ENCODE results near the gene SYT7.

SYT7 gene

DNA sequence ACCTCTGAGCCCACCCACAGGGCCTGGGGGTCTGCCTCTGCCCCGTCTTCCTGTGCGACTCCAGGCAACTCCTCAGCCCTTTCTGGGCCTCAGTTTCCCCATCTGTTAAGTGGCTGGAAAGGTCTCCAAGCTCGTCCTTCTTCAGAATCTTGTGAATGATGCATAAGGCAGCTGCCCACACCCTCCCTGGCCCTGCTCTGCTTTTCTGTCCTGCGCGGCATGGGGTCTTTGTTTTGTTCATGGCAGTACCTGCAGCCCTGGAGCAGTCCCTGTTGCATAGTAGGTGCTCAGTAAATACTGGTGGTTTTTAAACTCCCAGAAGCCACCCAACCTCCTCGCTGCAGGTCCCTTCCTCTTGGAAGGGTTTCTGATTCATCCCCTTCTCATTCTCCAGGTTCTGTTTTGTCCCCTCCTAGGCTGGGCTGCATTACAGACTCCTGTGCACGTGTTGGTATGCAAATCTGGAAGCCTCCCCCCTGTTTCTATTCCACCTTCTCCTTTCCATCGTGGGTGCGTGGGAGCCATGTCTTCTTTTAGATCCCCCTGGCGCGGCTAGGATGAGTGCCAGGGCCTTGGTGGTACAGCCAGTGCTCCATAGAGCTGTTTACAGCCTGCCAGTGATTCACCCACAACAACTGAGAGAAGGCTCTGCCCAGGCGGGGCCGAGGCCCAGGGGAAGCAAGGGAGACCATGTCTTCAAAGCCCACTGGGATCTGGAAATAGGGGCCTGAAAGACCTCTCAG is 19.3 kb upstream of the SYT7 start:
- H4K8ac ChIP-seq (ENCODE audit: low read depth, low read length) = peak overlapping the region; percentile 82
- H2BK12ac ChIP-seq (ENCODE audit: low read length) = peak overlapping the region; percentile 98
- peak overlapping the region; percentile 57 for H2BK5ac ChIP-seq (ENCODE audit: low read depth, low read length, poor library complexity)
- H2AFZ ChIP-seq (ENCODE audit: insufficient read depth, low read length, poor library complexity) = peak overlapping the region; percentile 46
- no peak overlapping the region for H3K23ac ChIP-seq (ENCODE audit: low read length)
- H3K18ac ChIP-seq (ENCODE audit: low read length) = peak overlapping the region; percentile 67
- H4K91ac ChIP-seq (ENCODE audit: low read depth, low read length) = peak overlapping the region; percentile 83
- WGBS (ENCODE audit: extremely low coverage, insufficient coverage, insufficient read length) = no CpG with 5 or more reads among the region's 13 CpGs
- H3K79me2 ChIP-seq (ENCODE audit: control insufficient read depth, insufficient read depth, low read length, poor library complexity) = peaks cover 9% of the 10 kb centered on the region
- H3K9me3 ChIP-seq (ENCODE audit: insufficient read depth, low read depth, low read length) = no peaks in the 10 kb centered on the region
- peak overlapping the region; percentile 69 for H2BK120ac ChIP-seq (ENCODE audit: insufficient read depth, low read length, poor library complexity)
- H3K14ac ChIP-seq (ENCODE audit: low read length) = peak overlapping the region; percentile 71
- no peaks in the 10 kb centered on the region for H3K27me3 ChIP-seq (ENCODE audit: insufficient read depth, low read length)
- H3K27ac ChIP-seq (ENCODE audit: low read depth, low read length) = peak overlapping the region; percentile 67
- no peak overlapping the region for H3K4ac ChIP-seq (ENCODE audit: low read depth, low read length)
- H3K4me2 ChIP-seq (ENCODE audit: low read length) = no peak overlapping the region
- DNase-seq = no peak
- peaks cover 45% of the 10 kb centered on the region in 2 experiments for H3K4me1 ChIP-seq (ENCODE audit: control insufficient read depth in 1 of 2, insufficient read depth in 2 of 2, low read length in 2 of 2)
- peak overlapping the region; percentile 27 for H2AK5ac ChIP-seq (ENCODE audit: low read length)
- H4K12ac ChIP-seq (ENCODE audit: low read depth, low read length) = no peak overlapping the region
- no peak overlapping the region for H3K9ac ChIP-seq (ENCODE audit: low read length)
- H3K4me3 ChIP-seq (ENCODE audit: low read depth, low read length) = no peak overlapping the region
- peaks cover 27% of the 10 kb centered on the region for H3K79me1 ChIP-seq (ENCODE audit: low read length)
- no peaks in the 10 kb centered on the region for H3K36me3 ChIP-seq (ENCODE audit: control insufficient read depth in 1 of 2, insufficient read depth in 2 of 2, low read length in 2 of 2)

DNA sequence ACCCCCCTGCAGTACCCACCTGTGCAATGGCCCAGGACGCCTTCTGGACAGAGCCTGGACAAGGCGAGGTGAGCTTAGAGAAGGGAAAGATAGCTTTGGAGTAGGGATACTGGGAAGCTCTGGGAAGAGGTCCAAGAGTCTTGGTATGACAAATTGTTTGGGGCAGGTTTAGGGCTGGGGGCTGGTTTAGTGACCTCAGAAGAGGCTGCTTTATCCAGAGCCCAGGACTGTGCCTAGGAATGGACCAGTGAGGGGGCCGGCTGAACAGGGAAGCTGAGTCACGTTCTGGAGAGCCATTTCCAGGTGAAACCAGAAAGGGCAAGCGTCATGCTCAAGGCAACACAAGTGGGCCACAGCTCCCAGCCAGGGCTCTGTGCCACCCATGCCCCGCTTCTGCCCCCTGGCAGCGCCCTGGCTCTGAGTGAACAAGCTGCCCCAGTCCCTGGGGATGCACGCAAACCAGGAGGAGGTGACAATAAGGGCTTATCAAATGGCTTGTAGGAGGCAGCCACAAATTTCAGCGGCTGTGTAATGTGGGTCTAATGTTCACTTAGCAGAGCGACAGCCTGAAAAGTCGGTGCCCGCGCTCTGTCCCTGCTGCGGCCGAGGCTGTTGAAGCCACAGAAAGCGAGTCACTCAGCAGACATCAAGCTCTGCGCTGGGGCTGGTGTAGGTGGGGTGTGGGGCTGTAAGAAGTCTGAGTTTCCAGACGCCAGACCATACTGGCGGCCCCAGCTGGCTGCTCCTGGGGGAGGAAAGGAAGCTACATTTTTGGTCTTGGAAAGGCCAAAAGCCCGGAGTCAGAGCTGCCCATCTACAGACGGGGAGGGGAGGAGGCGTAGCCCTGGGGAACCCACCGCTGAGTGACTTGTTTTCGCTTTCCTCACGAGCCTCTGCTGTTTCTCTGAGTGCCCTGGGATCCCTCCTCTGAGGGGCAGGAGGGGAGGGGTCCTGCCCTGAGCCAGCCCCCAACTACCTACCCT is 18.3 kb upstream of the SYT7 start:
- Histone ChIP-seq H3K4me2 (ENCODE audit: low read length) (peak overlapping the region; percentile 48), H4K12ac (ENCODE audit: low read depth, low read length) (no peak overlapping the region), H3K27me3 (ENCODE audit: insufficient read depth, low read length) (no peaks in the 10 kb centered on the region), H4K91ac (ENCODE audit: low read depth, low read length) (peak overlapping the region; percentile 84), H2AFZ (ENCODE audit: insufficient read depth, low read length, poor library complexity) (peak overlapping the region; percentile 46), H3K18ac (ENCODE audit: low read length) (peak overlapping the region; percentile 67), H3K9me3 (ENCODE audit: insufficient read depth, low read depth, low read length) (no peaks in the 10 kb centered on the region), H3K4ac (ENCODE audit: low read depth, low read length) (peak overlapping the region; percentile 44), H4K8ac (ENCODE audit: low read depth, low read length) (peak overlapping the region; percentile 82), H2AK5ac (ENCODE audit: low read length) (peak overlapping the region; percentile 86), H2BK5ac (ENCODE audit: low read depth, low read length, poor library complexity) (peak overlapping the region; percentile 59), H3K4me1 (ENCODE audit: control insufficient read depth in 1 of 2, insufficient read depth in 2 of 2, low read length in 2 of 2) (peaks cover 51 to 53% of the 10 kb centered on the region in 2 experiments), H3K79me1 (ENCODE audit: low read length) (peaks cover 36% of the 10 kb centered on the region), H2BK12ac (ENCODE audit: low read length) (peak overlapping the region; percentile 98), H3K14ac (ENCODE audit: low read length) (peak overlapping the region; percentile 76), H2BK120ac (ENCODE audit: insufficient read depth, low read length, poor library complexity) (peak overlapping the region; percentile 91), H3K79me2 (ENCODE audit: control insufficient read depth, insufficient read depth, low read length, poor library complexity) (peaks cover 9% of the 10 kb centered on the region), H3K23ac (ENCODE audit: low read length) (no peak overlapping the region), H3K4me3 (ENCODE audit: low read depth, low read length) (no peak overlapping the region), H3K9ac (ENCODE audit: low read length) (no peak overlapping the region), H3K27ac (ENCODE audit: low read depth, low read length) (peak overlapping the region; percentile 79), H3K36me3 (ENCODE audit: control insufficient read depth in 1 of 2, insufficient read depth in 2 of 2, low read length in 2 of 2) (no peaks in the 10 kb centered on the region)
- WGBS (ENCODE audit: extremely low coverage, insufficient coverage, insufficient read length) = no CpG with 5 or more reads among the region's 25 CpGs
- DNase-seq = no peak

DNA sequence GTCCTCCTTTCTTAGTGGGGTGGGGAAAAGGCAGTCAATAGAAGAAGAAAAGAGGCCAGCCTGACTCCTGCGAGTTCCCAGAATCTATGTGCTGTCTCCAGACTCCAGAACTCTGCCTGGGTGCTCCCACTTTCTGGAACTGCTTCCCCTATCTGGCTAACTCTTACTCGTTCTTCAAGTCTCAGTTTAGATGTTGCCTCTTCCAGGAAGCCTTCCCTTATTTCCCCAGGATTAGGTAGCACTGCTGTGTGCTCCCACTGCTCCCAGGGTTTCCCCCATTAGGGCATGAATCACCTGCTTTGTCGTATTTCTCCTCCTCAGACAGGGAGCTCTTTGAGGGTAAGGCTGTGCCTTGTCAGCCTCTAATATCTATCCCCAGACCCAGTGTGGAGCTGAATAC is 17.5 kb upstream of the SYT7 start:
- peak overlapping the region; percentile 27 for H2BK5ac ChIP-seq (ENCODE audit: low read depth, low read length, poor library complexity)
- DNase-seq = no peak
- no CpG with 5 or more reads among the region's 3 CpGs for WGBS (ENCODE audit: extremely low coverage, insufficient coverage, insufficient read length)

DNA sequence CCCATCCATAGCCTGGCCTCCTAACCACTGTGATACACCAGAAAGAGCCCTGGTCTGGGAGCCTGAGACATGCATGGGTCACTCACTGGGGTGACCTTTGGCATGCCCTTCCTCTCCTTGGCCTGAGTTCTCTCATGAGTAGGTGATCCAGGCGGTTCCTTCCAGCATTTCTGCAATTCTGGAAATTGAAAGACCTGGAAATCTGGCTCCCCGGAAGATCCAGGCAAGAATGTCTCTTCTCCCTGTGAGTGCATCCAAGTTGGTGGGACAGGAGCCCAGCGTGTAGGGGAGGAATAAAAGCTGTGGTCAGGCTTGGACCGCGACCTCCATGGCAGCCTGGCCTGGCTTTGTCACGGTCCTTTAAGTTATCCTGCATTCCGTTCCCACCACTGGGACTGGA is 16.1 kb upstream of the SYT7 start:
- WGBS (ENCODE audit: extremely low coverage, insufficient coverage, insufficient read length) = no CpG with 5 or more reads among the region's 7 CpGs

More for the DNA sequence above, 17.5 kb upstream of the SYT7 start:
- Histone ChIP-seq H3K9ac (ENCODE audit: low read length) (no peak overlapping the region), H2BK12ac (ENCODE audit: low read length) (peak overlapping the region; percentile 75), H3K4me2 (ENCODE audit: low read length) (no peak overlapping the region), H3K4ac (ENCODE audit: low read depth, low read length) (no peak overlapping the region), H3K23ac (ENCODE audit: low read length) (no peak overlapping the region), H2AFZ (ENCODE audit: insufficient read depth, low read length, poor library complexity) (no peak overlapping the region), H3K4me3 (ENCODE audit: low read depth, low read length) (no peak overlapping the region), H4K8ac (ENCODE audit: low read depth, low read length) (no peak overlapping the region), H3K4me1 (ENCODE audit: control insufficient read depth in 1 of 2, insufficient read depth in 2 of 2, low read length in 2 of 2) (peaks cover 49 to 53% of the 10 kb centered on the region in 2 experiments), H3K36me3 (ENCODE audit: control insufficient read depth in 1 of 2, insufficient read depth in 2 of 2, low read length in 2 of 2) (no peaks in the 10 kb centered on the region), H3K14ac (ENCODE audit: low read length) (peak overlapping the region; percentile 32), H3K27me3 (ENCODE audit: insufficient read depth, low read length) (no peaks in the 10 kb centered on the region), H3K27ac (ENCODE audit: low read depth, low read length) (no peak overlapping the region), H4K12ac (ENCODE audit: low read depth, low read length) (no peak overlapping the region), H3K79me1 (ENCODE audit: low read length) (peaks cover 36% of the 10 kb centered on the region), H3K18ac (ENCODE audit: low read length) (no peak overlapping the region), H2AK5ac (ENCODE audit: low read length) (peak overlapping the region; percentile 52), H3K79me2 (ENCODE audit: control insufficient read depth, insufficient read depth, low read length, poor library complexity) (peaks cover 9% of the 10 kb centered on the region), H3K9me3 (ENCODE audit: insufficient read depth, low read depth, low read length) (no peaks in the 10 kb centered on the region), H4K91ac (ENCODE audit: low read depth, low read length) (peak overlapping the region; percentile 84), H2BK120ac (ENCODE audit: insufficient read depth, low read length, poor library complexity) (peak overlapping the region; percentile 91)

More for the DNA sequence above, 16.1 kb upstream of the SYT7 start:
- Histone ChIP-seq H3K4me1 (ENCODE audit: control insufficient read depth in 1 of 2, insufficient read depth in 2 of 2, low read length in 2 of 2) (peaks cover 42 to 44% of the 10 kb centered on the region in 2 experiments), H3K18ac (ENCODE audit: low read length) (no peak overlapping the region), H2BK120ac (ENCODE audit: insufficient read depth, low read length, poor library complexity) (no peak overlapping the region), H4K8ac (ENCODE audit: low read depth, low read length) (no peak overlapping the region), H3K4me3 (ENCODE audit: low read depth, low read length) (no peak overlapping the region), H3K23ac (ENCODE audit: low read length) (no peak overlapping the region), H3K14ac (ENCODE audit: low read length) (no peak overlapping the region), H3K9ac (ENCODE audit: low read length) (no peak overlapping the region), H2BK5ac (ENCODE audit: low read depth, low read length, poor library complexity) (no peak overlapping the region), H3K4ac (ENCODE audit: low read depth, low read length) (no peak overlapping the region), H3K79me1 (ENCODE audit: low read length) (peaks cover 36% of the 10 kb centered on the region), H4K91ac (ENCODE audit: low read depth, low read length) (peak overlapping the region; percentile 84), H3K36me3 (ENCODE audit: control insufficient read depth in 1 of 2, insufficient read depth in 2 of 2, low read length in 2 of 2) (no peaks in the 10 kb centered on the region), H3K79me2 (ENCODE audit: control insufficient read depth, insufficient read depth, low read length, poor library complexity) (peaks cover 9% of the 10 kb centered on the region), H3K4me2 (ENCODE audit: low read length) (no peak overlapping the region), H2BK12ac (ENCODE audit: low read length) (peak overlapping the region; percentile 79), H3K9me3 (ENCODE audit: insufficient read depth, low read depth, low read length) (no peaks in the 10 kb centered on the region), H4K12ac (ENCODE audit: low read depth, low read length) (no peak overlapping the region), H3K27me3 (ENCODE audit: insufficient read depth, low read length) (no peaks in the 10 kb centered on the region), H2AFZ (ENCODE audit: insufficient read depth, low read length, poor library complexity) (no peak overlapping the region), H2AK5ac (ENCODE audit: low read length) (peak overlapping the region; percentile 70), H3K27ac (ENCODE audit: low read depth, low read length) (no peak overlapping the region)
- no peak for DNase-seq

All from trophoblast cell (in vitro differentiated cells and primary cell).